CD4-positive, alpha-beta T cell (primary cell): ENCODE data around the gene SYN1. TPM values are rescaled to one million over a fixed set of nuclear protein-coding genes. Genes with fewer than 3 reads are reported as not detected.

Experiments used
- ATAC-seq: fragments of 200-7000 bp; cut with Tn5 transposase; one replicate; pipeline ENCODE4 v1.10.0; 2022; ENCODE audit warnings: mild to moderate bottlenecking; ENCODE audit not compliant: poor library complexity
- CTCF ChIA-PET: fragments of 350-600 bp; sonication (Branson Sonifier 250); formaldehyde crosslinking; loops from one replicate; lab custom pipeline; 2021; ENCODE audit warnings: antibody characterized with exemption, inconsistent platforms; lab: Charles Lee
- POLR2A ChIA-PET: fragments of 350-600 bp; sonication (Branson Sonifier 250); formaldehyde crosslinking; loops from one replicate; lab custom pipeline; 2021; ENCODE audit warnings: antibody characterized with exemption, inconsistent platforms; lab: Charles Lee
- DNase-seq, 14 experiments: peaks; one replicate each; pipeline ENCODE4 v3.0.0-alpha.2; 2013 to 2020; ENCODE audit warnings: mixed read lengths in 2 of 14
- H3K27ac ChIP-seq, 2 donors: one replicate each; pipeline versions ENCODE4 v1.5.1 to v1.7.0; 2013; ENCODE audit warnings: low read length in 2 of 2, low read depth in 1 of 2, mild to moderate bottlenecking in 1 of 2
- H3K27me3 ChIP-seq, 2 experiments: 1 replicate in 1 of 2; 2 replicates in 1 of 2; pipeline versions ENCODE4 v1.6.1 to v1.7.0; 2013; ENCODE audit warnings: low read length in 2 of 2, control low read depth in 1 of 2, mild to moderate bottlenecking in 1 of 2, moderate library complexity in 1 of 2; ENCODE audit not compliant: insufficient read depth in 2 of 2, control insufficient read depth in 1 of 2
- H3K36me3 ChIP-seq: one replicate; pipeline ENCODE4 v1.6.1; 2013; ENCODE audit warnings: low read length, control low read depth; ENCODE audit not compliant: insufficient read depth
- H3K4me1 ChIP-seq: one replicate; pipeline ENCODE4 v1.6.1; 2013; ENCODE audit warnings: low read length, control low read depth; ENCODE audit not compliant: insufficient read depth
- H3K4me3 ChIP-seq: one replicate; pipeline ENCODE4 v1.5.1; 2013; ENCODE audit warnings: mild to moderate bottlenecking, low read length, moderate library complexity
- H3K9me3 ChIP-seq, 2 experiments: 1 replicate in 1 of 2; 2 replicates in 1 of 2; pipeline versions ENCODE4 v1.6.1 to v1.7.0; 2013; ENCODE audit warnings: low read length in 2 of 2, mild to moderate bottlenecking in 2 of 2, control low read depth in 1 of 2, moderate library complexity in 1 of 2; ENCODE audit not compliant: control insufficient read depth in 1 of 2, insufficient read depth in 1 of 2
- H3K27ac Mint-ChIP-seq: one replicate; pipeline ENCODE4 v1.8.0; 2020; ENCODE audit warnings: mixed read lengths
- H3K27me3 Mint-ChIP-seq: one replicate; pipeline ENCODE4 v1.8.0; 2021; ENCODE audit warnings: mixed read lengths
- H3K36me3 Mint-ChIP-seq: one replicate; pipeline ENCODE4 v1.8.0; 2021; ENCODE audit warnings: low read depth, mixed read lengths
- H3K4me1 Mint-ChIP-seq: one replicate; pipeline ENCODE4 v1.8.0; 2021; ENCODE audit warnings: low read depth, mixed read lengths
- H3K4me3 Mint-ChIP-seq: one replicate; pipeline ENCODE4 v1.8.0; 2020; ENCODE audit warnings: mild to moderate bottlenecking, mixed read lengths
- H3K9me3 Mint-ChIP-seq: one replicate; pipeline ENCODE4 v1.8.0; 2020; ENCODE audit warnings: mixed read lengths
- CTCF ChIP-seq: fragments of 200-600 bp; IDR thresholded peaks from one replicate; pipeline ENCODE4 v1.8.0; 2022; ENCODE audit warnings: antibody characterized with exemption, mild to moderate bottlenecking
- intact Hi-C, 2 experiments: fragments of 100-400 bp; cut with DNase I in 1 of 2; cut with micrococcal nuclease in 1 of 2; formaldehyde crosslinking; loops; one replicate each; pipeline versions ENCODE4 v1.15.1 to v1.9.0; 2023 to 2025; cut with DNase I, micrococcal nuclease
- total RNA-seq, 174 experiments: library from RNA in 2 of 174; stranded (reverse) in 2 of 174; gene quantifications; one replicate each; pipeline ENCODE4 v1.2.3 and lab custom pipeline; 2021 to 2026

Gene SYN1
- total RNA-seq, 2 experiments from 2014 or later: 0.27 to 0.87 TPM

- TF ChIP-seq CTCF: no peak
- no peak for ATAC-seq
- Histone ChIP-seq H3K36me3 (peaks cover 20% of the 10 kb centered on the region), H3K27ac (no peak overlapping the region), H3K4me3 (no peak overlapping the region), H3K27me3 (no peaks in the 10 kb centered on the region), H3K9me3 (no peaks in the 10 kb centered on the region), H3K4me1 (peaks cover 44% of the 10 kb centered on the region)
- DNase-seq: peak in 2 of 14 experiments; percentile 39 to 53
- Mint-ChIP-seq H3K27me3 (no peaks in the 10 kb centered on the region), H3K4me3 (no peak overlapping the region), H3K9me3 (no peaks in the 10 kb centered on the region), H3K36me3 (peaks cover 32% of the 10 kb centered on the region), H3K4me1 (peaks cover 28% of the 10 kb centered on the region), H3K27ac (peak overlapping the region; percentile 65)
- intact Hi-C loops: no loop called here
- CTCF ChIA-PET: no interaction called here
- POLR2A ChIA-PET: interaction anchor here (1.8 kb wide), 1 partner anchor 9 kb away, joined by 3 read pairs; no protein-coding TSS in a partner anchor
These were observed 13.0 kb upstream of the SYN1 start for GRCh38 chrX:47632666-47633065.

GRCh38 chrX:47631676-47632075, 12.0 kb upstream of the SYN1 start:
- H3K9me3 ChIP-seq: no peaks in the 10 kb centered on the region
- Mint-ChIP-seq H3K4me3 (no peak overlapping the region), H3K9me3 (no peaks in the 10 kb centered on the region), H3K27me3 (no peaks in the 10 kb centered on the region), H3K36me3 (peaks cover 22% of the 10 kb centered on the region), H3K4me1 (peaks cover 23% of the 10 kb centered on the region), H3K27ac (no peak overlapping the region)
- ATAC-seq (no peak), DNase-seq (no peak)
- H3K27ac ChIP-seq: no peak overlapping the region
- H3K4me1 ChIP-seq: peaks cover 38% of the 10 kb centered on the region
- no peak for TF ChIP-seq CTCF
- peaks cover 19% of the 10 kb centered on the region for H3K36me3 ChIP-seq
- ChIA-PET POLR2A (no interaction called here), CTCF (interaction anchor here (1.3 kb wide), 1 partner anchor 14 kb away, joined by 3 read pairs; no protein-coding TSS in a partner anchor)
- intact Hi-C loops: no loop called here
- H3K4me3 ChIP-seq: no peak overlapping the region
- H3K27me3 ChIP-seq: no peaks in the 10 kb centered on the region

GRCh38 chrX:47629419-47630200, 10.0 kb upstream of the SYN1 start, which contains the start of gene CFP:
TSS of gene CFP (minus strand) at chrX:47629930. CDS start at chrX:47629844, 86 bp downstream.
- peak within 1 kb of the TSS; percentile 79 for H3K27ac Mint-ChIP-seq
- no peak for TF ChIP-seq CTCF
- no peaks in the 10 kb centered on the region for H3K27me3 Mint-ChIP-seq
- DNase-seq (peak in 6 of 14 experiments; percentile 7 to 50 (median 36)), ATAC-seq (peak; percentile 82)
- ChIA-PET CTCF (interaction anchor here (1.0 to 1.2 kb wide), 2 partner anchors 15 to 48 kb away, joined by 3 read pairs; partner anchors contain the start of gene TIMP1), POLR2A (interaction anchor here (1.0 to 1.9 kb wide), 8 partner anchors 11 to 485 kb away, joined by 3 to 8 read pairs (median 4); partner anchors contain the start of genes ARAF, ELK1, RBM10 and USP11)
- no peaks in the 10 kb centered on the region for H3K27me3 ChIP-seq
- H3K9me3 Mint-ChIP-seq: no peaks in the 10 kb centered on the region
- peak within 1 kb of the TSS; percentile 2 to 48 for H3K27ac ChIP-seq
- peak within 1 kb of the TSS; percentile 88 for H3K4me3 Mint-ChIP-seq
- H3K36me3 Mint-ChIP-seq: peaks cover 23% of the 10 kb centered on the region
- H3K36me3 ChIP-seq: peaks cover 6% of the 10 kb centered on the region
- H3K4me1 ChIP-seq: peaks cover 29% of the 10 kb centered on the region
- H3K4me3 ChIP-seq: peak within 1 kb of the TSS; percentile 55
- peaks cover 23% of the 10 kb centered on the region for H3K4me1 Mint-ChIP-seq
- no peaks in the 10 kb centered on the region for H3K9me3 ChIP-seq
- intact Hi-C loops: no loop called here
